RKO (cell line): ENCODE results near the gene SMOC1.
"Not testable (repeated sequence)": the region's sequence is repeated elsewhere in the genome, so short reads cannot be mapped to it uniquely, and the experiment has no call there.

Experiments used
- DNase-seq: peaks from one replicate; pipeline ENCODE4 v3.0.0-alpha.2; 2016; ENCODE audit warnings: low spot score

Gene SMOC1

DNA sequence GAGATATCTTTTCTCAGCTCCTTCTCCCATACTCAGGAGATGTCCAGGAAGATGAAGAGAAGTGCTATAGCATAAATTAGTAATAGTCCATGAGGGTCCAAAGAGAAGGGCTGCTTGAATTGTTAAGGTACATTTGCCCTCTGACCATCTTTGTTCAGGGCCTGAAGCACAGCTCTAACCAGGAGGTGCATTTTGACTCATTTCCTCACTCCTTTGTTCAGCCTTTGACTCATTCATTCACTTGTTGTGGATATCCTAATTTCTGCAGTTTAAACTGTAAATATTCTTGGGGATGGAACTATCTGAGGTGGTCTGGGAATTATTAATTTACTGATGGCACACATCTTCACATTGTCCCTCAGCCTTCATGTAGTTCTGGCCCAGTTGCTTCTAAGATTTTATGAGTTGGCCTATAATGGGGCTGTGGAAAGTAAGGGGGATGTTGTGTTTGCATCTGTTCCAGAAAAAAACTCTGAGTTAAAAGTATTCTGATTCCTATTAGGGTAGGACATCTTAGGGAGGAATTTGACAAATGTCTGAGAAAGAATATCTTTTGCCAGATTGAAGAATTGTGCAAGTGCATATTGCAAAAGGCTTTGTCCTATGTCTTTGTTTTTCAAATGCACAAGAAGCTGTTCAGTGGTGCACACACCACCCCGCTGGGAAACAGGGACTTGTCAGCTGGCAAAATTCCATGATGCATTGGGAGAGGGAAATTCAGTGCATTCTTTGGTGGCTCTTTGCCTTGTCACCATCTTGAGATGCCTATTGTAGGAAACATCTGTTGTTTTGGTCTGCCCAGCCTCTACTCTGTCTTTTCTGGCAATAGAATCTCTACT lies 22.1 kb downstream of the SMOC1 start:
- no peak for DNase-seq

DNA sequence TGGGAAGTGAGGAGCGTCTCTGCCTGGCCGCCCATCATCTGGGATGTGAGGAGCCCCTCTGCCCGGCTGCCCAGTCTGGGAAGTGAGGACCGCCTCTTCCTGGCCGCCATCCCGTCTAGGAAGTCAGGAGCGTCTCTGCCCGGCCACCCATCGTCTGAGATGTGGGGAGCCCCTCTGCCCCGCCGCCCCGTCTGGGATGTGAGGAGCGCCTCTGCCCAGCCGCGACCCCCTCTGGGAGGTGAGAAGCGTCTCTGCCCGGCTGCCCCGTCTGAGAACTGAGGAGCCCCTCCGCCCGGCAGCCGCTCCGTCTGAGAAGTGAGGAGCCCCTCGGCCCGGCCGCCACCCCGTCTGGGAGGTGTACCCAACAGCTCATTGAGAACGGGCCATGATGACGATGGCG lies 23.8 kb downstream of the SMOC1 start:
- not testable (repeated sequence) for DNase-seq

DNA sequence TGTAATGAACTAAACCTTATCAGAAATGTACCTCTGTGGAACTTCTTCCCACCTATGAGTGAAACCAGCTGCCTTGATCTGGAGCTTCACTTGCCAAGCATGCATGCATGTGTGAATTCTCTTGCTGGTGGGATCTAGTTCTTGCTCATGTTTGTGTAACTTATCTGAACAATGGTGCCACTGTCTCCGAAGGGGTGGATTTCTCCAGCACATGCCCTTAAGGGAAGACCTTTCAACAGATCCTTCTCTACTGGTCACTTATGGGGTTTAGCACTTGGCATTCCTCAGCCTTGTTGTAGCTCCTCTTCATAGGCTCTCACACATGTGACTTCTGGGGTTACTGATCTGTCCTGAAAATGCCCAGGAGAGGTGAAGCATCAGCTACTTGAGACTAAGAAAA lies 25.0 kb downstream of the SMOC1 start:
- DNase-seq = no peak

DNA sequence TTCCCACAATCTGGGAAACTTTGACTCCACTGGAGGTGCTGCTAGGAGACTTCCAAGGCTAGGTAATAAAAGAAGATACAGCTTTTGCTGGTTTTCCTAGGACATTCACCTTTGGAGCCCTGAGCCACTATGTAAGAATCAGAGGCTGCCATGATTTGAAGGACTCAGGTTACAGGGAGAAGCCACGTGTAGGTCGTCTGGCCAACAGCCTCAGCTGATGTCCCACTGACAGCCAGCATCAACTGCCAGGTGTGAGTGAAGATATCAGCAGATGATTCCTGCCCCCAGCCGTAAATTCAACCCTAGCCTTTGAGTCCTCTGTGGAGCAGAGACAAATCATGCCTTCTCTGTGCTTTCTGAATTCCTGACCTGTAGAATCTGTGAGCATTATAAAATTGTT lies 27.0 kb downstream of the SMOC1 start:
- no peak for DNase-seq

DNA sequence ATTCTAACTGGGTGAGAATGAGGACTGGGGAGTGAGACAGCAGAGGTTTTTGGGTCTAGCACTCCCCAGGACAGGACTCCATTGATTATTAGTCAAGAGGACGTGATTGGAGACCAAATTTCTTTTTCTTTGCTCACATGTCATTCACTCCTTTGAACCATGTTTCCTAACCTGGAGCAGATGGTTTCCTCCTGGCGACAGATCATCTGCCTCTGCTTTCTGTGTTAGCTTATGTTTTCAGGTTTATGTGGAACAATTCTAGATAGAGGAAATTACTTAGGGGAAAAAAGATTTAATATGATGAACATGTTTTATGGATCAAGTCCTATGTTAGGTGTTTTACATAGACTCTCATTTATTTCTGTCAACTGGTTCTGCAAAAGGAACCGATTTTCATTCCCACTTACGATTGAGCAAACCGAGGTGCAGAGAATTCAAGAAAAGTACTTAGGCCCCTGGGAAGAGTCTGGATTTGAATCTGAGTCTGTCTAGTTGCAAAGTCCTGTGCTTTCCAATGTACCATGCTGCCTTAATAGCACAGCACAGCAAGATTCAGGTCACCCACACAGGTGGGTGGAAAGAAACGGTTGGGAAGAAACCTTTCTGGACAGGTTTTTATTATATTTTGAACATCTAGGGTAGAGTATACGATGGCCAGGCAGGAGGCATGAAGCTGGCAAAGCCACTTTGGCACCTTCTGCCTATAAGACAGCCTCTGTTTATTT lies 30.8 kb downstream of the SMOC1 start:
- DNase-seq = no peak

DNA sequence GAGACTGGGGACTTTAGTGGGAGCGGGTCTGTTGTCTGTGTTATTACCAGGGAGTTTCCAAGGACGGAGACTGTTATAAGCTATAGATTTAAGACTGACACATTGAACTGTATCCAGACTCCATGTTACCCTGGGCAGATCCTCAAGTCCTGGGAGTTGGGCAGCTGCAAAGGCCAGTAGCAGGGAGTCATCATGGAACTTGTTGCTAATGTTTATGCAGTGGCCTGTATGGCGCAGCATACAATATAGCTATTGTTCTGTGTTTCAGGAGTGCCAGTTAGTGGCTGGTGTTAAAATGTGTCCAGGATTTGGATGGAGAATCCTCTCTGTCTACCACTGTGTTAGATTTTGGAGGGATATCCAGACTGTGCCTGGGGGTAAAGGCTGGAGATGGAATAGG lies 31.7 kb downstream of the SMOC1 start:
- DNase-seq = no peak

DNA sequence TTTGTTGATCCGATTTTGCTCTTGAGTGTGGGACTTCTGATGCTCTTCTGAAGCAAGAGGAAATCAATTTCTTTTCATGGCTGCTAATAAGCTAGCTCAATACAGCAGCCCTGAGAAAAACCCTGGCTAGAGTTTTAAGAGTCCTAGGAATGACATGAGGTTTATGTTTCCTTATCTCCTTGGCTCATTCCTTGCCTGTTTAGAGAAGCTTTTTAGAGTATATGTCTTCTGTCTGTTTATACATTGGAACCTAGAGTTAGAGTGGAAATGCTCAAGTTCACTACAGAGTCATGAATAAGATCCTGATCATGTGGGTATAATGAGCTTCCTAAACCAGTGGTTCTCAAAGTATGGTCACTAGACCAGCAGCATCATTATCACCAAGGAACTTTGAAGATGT lies 34.5 kb downstream of the SMOC1 start:
- no peak for DNase-seq

DNA sequence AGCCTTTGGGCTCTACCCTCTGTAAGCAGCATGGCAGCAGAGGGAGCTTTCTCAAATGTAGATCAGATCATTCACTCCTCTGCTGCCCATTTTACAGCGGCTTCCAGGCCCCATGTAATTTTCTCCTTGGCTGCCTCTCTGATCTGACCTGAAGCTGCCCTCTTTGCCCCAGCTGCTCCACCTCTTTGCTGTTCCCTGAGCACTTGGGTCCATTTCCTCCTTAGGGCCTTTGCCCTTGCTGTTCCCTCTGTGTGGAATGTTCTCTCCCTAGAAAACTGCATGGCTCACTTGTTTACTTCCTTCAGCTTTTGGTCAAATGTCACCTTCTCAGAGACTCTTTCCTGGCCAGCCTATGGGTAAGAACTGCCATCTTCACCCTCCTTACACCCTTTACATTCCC lies 37.2 kb downstream of the SMOC1 start:
- DNase-seq = no peak

DNA sequence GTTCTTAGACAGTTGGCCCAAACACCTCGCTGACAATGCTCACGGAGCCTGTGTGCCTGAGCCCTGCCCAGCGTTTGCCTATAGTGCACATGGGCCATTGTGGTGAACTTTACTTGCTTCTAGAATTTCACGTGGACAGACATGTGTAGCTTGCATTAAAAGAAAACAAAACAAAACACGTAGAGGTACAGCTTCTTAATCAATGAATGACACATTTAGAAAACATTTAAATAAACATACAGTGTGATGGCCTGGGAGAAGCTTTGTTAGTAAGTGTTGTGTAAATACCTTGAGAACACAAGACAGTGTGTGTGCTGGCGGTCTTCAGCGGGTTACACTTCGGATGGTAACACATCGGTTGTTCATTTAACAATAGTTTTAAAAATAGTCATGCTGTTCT lies 38.1 kb downstream of the SMOC1 start:
- no peak for DNase-seq

DNA sequence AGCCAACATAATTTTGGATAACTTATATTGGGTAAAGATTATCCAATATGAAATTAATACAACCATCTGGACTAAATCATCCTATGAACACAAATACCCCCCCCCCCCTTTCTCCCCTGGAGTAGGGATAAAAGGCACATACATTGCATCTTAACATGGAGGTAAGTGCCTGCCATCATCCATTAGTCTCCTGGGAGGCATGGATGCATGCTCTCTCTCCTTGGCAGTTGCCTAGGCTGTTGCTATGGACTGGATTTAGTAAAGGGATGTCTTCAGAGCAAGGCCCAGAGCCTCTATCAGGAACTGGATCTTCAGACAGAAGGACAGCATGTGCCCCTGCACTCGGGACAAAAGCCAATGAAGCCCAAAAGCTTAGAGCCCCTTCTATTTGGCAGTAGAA lies 40.6 kb downstream of the SMOC1 start:
- DNase-seq = no peak

DNA sequence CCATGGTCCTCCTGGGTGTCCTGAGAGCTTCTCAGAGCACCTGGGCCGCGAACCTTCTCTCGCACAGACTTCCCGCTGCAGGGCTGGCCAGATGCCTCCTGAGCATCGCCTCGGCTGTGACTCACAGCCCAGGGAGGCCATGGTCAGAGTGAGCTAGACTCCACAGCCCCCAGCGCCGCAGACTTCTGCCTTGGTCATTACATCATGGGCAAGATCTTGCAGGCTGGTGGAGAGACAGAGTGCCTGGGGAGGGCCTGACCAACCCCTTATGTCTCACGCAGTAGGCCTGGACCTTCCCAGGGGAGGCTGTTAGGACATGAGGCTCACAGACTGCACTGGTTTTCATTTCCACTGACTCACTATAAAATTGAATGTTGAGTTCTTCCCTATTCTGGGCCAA lies 41.8 kb downstream of the SMOC1 start:
- DNase-seq = no peak

DNA sequence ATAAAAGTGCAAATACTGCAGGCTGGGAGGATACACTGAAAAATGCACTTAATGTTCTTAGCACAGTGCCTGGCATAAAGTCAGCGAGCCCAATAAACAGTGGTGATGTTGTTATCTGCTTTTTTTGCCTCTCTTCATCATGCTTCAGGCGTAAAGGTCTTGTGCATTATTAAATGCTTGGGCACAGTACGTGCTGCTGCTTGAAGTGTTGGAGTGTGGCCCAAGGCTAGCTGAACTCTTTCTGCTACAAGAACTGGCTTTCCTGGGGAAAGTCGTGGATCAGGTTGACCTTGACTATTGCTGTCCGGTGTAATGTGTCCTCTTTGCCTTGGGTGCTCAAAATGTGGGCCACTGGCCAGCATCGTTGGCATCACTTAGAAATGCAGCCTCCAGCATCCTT lies 43.0 kb downstream of the SMOC1 start:
- no peak for DNase-seq

DNA sequence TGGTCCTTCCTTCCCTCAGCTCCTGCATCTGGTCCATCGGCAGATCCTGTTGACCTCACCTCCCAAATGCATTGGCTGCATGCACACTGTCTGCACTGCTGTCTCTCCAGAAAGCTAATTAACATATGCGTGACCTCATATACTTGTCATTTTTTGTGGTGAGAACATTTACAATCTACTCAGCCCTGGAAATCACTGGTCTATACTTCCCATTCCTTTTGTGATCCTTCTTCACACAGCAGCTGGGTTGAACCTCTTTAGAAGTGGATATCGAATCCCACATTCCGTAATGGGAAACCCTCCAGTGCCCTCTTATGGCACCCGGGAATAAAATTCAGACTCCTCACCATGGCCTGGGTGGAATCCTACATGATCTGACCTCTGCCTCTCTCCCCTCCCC lies 45.0 kb downstream of the SMOC1 start:
- no peak for DNase-seq

DNA sequence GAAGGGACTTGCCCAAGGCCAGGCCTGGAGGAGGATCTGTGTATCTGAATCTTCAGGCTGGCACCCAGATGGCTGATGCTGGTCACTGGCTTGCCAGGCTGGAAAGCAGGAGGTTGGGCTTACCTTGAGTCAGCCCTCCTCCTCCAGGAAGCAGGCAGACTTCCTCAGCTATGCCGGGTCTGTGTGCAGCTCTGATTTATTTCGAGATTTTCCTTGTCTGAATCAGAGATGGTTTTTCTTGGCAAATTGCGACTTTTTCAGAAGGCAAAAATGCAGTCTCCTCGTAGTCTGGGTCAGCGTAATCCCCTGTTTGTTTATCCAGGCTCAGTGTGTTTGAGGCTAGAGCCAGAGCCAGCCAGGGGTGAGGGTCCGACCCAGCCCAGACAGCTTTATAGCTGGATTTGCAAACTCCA lies 48.9 kb downstream of the SMOC1 start:
- no peak for DNase-seq

DNA sequence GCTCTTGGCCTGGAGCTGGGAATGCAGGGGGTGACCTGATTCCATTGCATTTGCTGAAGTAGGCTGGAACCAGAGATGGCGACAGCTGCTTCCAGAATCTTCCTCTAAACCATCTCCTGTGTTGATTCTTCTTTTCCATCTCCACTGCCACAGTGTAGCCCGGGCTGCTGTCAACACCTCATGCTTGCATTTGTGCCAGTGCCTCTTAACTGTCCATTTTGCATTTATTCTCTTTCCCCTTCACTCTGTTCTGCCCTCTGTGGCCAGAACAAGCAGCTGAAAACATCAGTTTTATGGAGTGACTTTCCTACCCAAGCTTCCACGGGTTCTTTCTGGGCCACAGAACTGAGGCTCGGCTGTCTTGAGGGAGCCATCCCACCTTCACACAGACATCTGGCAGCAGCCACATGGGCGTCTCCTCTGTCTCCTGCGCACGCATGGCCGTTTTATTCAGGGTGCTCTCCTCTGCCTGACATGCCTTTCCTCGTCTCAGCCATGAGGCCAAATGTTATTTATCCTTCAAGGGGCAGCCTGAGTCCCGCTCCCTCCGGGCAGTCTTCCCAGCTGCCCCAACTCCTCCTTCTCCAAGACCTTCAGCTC lies 51.7 kb downstream of the SMOC1 start:
- DNase-seq = no peak

DNA sequence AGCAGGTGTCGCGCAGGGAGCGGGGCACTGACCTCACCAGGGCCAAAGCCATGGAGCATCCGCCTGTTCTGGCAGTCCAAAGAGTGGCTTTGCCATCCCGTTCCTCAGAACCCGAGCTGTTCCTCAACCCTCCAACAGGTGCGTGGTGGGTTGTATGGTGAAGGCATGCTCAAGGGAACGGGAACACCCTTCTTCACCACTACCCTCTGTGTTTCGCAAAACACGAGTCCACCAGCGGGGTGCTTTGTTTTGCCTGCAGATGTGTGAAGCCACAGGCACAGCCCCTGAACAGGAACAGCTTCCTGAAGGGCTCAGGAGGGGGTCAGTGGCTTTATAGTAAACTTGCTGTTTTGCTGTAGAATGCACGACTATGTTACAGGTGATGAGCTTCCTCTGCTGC lies 52.7 kb downstream of the SMOC1 start:
- no peak for DNase-seq

DNA sequence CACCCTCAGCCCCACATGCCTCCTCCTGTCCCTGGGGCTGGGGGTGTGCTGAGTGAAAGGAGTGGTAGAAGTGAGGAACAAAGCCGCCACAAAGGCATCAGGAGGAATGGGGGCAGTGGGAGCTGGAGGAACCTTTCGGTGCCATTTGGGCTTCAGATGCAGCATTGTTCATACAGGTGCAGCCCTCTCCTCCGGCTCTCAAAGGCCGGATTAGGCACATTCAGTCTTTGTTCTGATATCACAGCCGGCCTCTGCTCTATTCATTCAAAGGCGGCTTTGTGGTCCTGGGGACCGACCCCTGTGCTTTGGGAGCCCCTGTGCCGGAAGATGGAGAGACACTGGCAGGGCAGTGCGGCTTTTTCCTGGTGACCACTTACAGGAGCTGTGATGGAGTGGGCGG lies 53.2 kb downstream of the SMOC1 start:
- no peak for DNase-seq

DNA sequence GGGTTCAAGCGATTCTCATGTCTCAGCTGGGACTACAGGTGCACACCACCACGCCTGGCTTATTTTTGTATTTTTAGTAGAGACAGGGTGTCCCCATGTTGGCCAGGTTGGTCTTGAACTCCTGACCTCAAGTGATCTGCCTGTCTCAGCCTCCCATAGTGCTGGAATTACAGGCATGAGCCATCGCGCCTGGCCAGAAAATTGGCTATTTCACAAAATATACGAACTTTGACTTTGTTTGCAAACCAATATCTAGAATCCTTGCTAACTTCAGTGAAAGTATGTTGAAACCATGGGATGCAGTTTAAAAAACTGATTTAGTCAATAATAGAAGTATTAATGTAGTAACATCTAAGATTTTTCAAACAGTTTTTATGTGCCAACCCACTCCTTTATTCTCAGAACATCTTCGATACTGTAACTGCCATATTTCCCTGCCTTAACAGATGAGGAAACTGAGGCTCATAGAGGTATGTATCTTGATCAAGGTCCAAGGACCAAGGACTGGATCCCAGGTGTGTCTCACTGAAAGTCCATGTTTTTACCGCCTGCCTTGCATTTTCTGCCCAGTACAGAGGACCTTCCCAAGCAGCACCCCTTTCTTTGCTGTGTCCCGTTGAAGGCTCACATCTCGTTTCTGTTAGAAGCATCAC lies 54.5 kb downstream of the SMOC1 start:
- no peak for DNase-seq

DNA sequence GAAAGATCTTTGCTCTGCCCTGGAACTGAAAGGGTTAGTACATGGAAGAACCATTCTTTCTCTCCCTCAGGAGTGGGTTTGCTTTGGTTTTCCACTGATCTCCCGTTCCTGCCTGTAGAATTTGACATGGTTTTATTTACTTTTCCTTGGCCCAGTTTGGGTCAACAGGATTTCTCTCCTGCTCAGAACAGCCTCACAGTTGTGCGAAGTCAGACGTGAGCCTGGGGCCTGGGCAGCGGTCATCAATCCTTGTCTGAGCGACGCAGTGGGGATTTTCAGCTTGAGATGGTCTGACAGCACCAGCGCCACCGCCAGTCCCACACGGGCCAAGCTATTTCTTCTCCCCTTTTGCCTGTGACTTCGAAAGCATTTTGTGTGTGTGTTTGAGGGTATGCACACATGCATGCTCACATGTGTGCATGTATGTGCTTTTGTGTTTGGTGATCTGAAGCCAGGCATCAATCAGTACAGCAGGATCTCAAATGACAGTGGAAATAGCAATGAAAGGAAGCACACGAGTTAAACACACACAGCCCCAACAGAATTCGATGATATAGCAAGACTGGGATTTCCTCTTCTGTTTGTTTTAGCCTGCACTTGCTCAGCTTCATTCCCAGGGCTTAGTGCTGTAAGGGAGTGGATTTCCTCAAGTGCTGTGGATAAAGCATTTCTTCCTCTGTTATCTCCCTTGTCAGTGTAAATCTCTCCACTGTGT lies 58.3 kb downstream of the SMOC1 start:
- no peak for DNase-seq

DNA sequence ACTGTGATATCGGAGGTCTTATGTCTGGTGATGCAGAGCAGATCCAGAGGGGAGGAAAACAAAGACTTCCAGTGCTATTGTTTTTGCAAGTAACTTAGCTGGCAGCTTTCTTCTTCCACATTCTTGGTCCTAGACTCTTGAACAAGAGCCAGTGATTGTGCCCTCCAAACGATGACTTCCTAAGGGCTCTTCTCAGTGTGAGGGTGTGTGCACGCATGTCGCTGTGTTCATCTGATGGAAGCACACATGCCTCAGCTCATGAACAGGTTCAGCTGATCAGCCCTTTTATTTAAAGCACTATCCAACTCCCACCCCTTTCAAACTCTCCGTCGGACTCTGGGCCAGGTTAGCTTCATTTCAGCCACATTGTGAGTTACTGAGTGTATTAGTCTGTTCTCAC lies 59.5 kb downstream of the SMOC1 start:
- no peak for DNase-seq

DNA sequence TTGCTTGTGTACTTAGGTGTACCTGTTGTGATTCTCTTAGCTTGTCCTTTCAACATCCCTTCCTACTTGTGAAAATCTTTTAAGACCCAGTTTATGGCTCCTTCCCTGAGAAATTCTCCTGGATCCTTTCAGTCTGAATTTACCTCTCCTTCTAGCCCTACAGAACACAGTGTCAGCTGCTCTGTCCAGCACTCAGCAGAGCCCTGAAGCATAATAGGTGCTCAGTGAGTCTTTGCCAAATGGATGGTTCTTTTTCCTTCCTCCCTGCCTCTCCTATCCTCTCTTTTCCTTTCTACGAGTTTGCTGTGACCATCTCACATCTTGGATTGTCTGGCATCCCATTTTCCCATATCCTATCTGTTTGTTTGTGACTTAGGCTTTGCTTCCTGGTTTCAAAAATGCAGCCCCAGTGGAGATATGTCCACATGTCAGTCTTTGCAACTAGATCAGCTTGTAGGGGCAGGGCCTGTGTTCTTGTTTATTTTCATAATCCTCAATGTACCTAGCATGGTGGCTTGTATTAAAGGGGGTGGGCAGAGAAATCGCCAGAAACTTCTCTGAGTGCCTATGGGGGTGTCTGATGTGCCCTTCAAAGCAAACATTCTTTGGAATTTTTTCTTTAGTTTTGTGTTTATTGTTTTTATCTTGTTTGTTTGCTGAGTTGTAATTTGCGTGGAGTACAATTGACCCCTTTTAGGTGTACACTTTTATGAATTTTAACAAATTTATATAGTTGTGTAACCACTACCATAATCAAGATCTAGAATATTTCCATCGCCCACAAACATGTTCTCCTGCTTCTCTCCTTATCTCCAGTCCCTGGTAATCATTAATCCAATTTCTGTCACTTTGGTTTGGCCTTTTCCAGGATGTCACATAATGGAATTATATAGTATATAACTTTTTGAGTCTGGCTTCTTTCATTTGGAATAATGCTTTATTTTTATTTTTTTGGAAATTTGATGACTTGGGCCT lies 62.8 kb downstream of the SMOC1 start:
- no peak for DNase-seq
